SK-N-SH treated with all-trans-retinoic acid at 6 μM for 48 hours (cell line): Measurements from ENCODE around the gene GRIK3.

Experiments used
- ATAC-seq: fragments of 200-7000 bp; cut with Tn5 transposase; 3 replicates; pipeline ENCODE4 v1.9.1; 2020; ENCODE audit warnings: mild to moderate bottlenecking, moderate library complexity
- ARNTL ChIP-seq: fragments of 450-650 bp; formaldehyde crosslinking; IDR thresholded peaks from 2 replicates; pipeline ENCODE4 v1.5.0; 2020; ENCODE audit warnings: low read depth, mild to moderate bottlenecking, moderate library complexity, borderline replicate concordance
- BACH2 ChIP-seq: fragments of 250-450 bp; sonication (Bioruptor Pico); IDR thresholded peaks from 2 replicates; pipeline ENCODE4 v1.9.0; 2021; ENCODE audit warnings: mild to moderate bottlenecking, borderline replicate concordance
- CSDC2 ChIP-seq: fragments of 250-450 bp; sonication (Bioruptor Pico); IDR thresholded peaks from 2 replicates; pipeline ENCODE4 v1.5.0; 2020; ENCODE audit warnings: mild to moderate bottlenecking, moderate library complexity
- CSRNP3 ChIP-seq: fragments of 250-450 bp; sonication (Bioruptor Pico); IDR thresholded peaks from 2 replicates; pipeline ENCODE4 v1.5.1; 2021; ENCODE audit warnings: mild to moderate bottlenecking, moderate library complexity
- ESRRG ChIP-seq: fragments of 250-450 bp; sonication (Bioruptor Pico); IDR thresholded peaks from 2 replicates; pipeline ENCODE4 v1.6.1; 2021; ENCODE audit warnings: mild to moderate bottlenecking
- GLIS3 ChIP-seq: fragments of 250-450 bp; sonication (Bioruptor Pico); IDR thresholded peaks from 2 replicates; pipeline ENCODE4 v1.5.0; 2020; ENCODE audit warnings: mild to moderate bottlenecking, moderate library complexity
- ISL1 ChIP-seq: fragments of 250-450 bp; sonication (Bioruptor Pico); IDR thresholded peaks from 2 replicates; pipeline ENCODE4 v2.1.2; 2022; ENCODE audit warnings: mild to moderate bottlenecking, moderate library complexity
- OSR1 ChIP-seq: fragments of 250-450 bp; sonication (Bioruptor Pico); IDR thresholded peaks from 2 replicates; pipeline ENCODE4 v1.8.0; 2022; ENCODE audit warnings: moderate library complexity, mild to moderate bottlenecking, inconsistent platforms
- PATZ1 ChIP-seq: fragments of 250-450 bp; sonication (Bioruptor Pico); IDR thresholded peaks from 2 replicates; pipeline ENCODE4 v1.8.0; 2020; ENCODE audit warnings: mild to moderate bottlenecking, moderate library complexity, borderline replicate concordance
- POU6F1 ChIP-seq: fragments of 250-450 bp; sonication (Bioruptor Pico); IDR thresholded peaks from 2 replicates; pipeline ENCODE4 v1.8.0; 2021; ENCODE audit warnings: low read depth, mild to moderate bottlenecking, moderate library complexity, borderline replicate concordance
- PPARA ChIP-seq: fragments of 250-450 bp; sonication (Bioruptor Pico); IDR thresholded peaks from 2 replicates; pipeline ENCODE4 v1.5.0; 2020; ENCODE audit warnings: mild to moderate bottlenecking, borderline replicate concordance
- SNAI2 ChIP-seq: fragments of 250-450 bp; sonication (Bioruptor Pico); IDR thresholded peaks from 2 replicates; pipeline ENCODE4 v1.5.0; 2020; ENCODE audit warnings: mild to moderate bottlenecking, moderate library complexity
- TCF4 ChIP-seq: fragments of 250-450 bp; sonication (Bioruptor Pico); IDR thresholded peaks from 2 replicates; pipeline ENCODE4 v1.8.0; 2021; ENCODE audit warnings: mild to moderate bottlenecking, moderate library complexity, borderline replicate concordance
- TOX ChIP-seq: fragments of 250-450 bp; sonication (Bioruptor Pico); IDR thresholded peaks from 2 replicates; pipeline ENCODE4 v1.8.0; 2021; ENCODE audit warnings: mild to moderate bottlenecking, moderate library complexity, borderline replicate concordance
- TSHZ2 ChIP-seq: fragments of 250-450 bp; sonication (Bioruptor Pico); IDR thresholded peaks from 2 replicates; pipeline ENCODE4 v1.5.0; 2020; ENCODE audit warnings: mild to moderate bottlenecking, moderate library complexity
- ZC3H10 ChIP-seq: fragments of 250-450 bp; sonication (Bioruptor Pico); IDR thresholded peaks from 2 replicates; pipeline ENCODE4 v1.5.1; 2021; ENCODE audit warnings: mild to moderate bottlenecking, moderate library complexity
- ZFP3 ChIP-seq: fragments of 250-450 bp; sonication (Bioruptor Pico); IDR thresholded peaks from 2 replicates; pipeline ENCODE4 v1.5.0; 2020; ENCODE audit warnings: mild to moderate bottlenecking, moderate library complexity
- ZFP30 ChIP-seq: fragments of 450-650 bp; formaldehyde crosslinking; IDR thresholded peaks from 2 replicates; pipeline ENCODE4 v1.5.0; 2022; ENCODE audit warnings: mild to moderate bottlenecking, moderate library complexity
- ZNF565 ChIP-seq: fragments of 450-650 bp; formaldehyde crosslinking; conservative IDR thresholded peaks from 2 replicates; pipeline ENCODE4 v1.5.0; 2020; ENCODE audit warnings: low read depth, mild to moderate bottlenecking, moderate library complexity
- ZNF70 ChIP-seq: fragments of 450-650 bp; formaldehyde crosslinking; IDR thresholded peaks from 2 replicates; pipeline ENCODE4 v1.5.0; 2020; ENCODE audit warnings: mild to moderate bottlenecking, moderate library complexity
- ZNF8 ChIP-seq: fragments of 450-650 bp; formaldehyde crosslinking; IDR thresholded peaks from 2 replicates; pipeline ENCODE4 v1.5.0; 2020; ENCODE audit warnings: mild to moderate bottlenecking, moderate library complexity
- TF ChIP-seq, protein P1 (sequence below): fragments of 250-450 bp; sonication (Bioruptor Pico); IDR thresholded peaks from 2 replicates; pipeline ENCODE4 v1.5.1; 2020; ENCODE audit warnings: low read depth, mild to moderate bottlenecking, moderate library complexity

The GRIK3 gene

GRCh38 chr1:36784147-36784859 is 250.0 kb downstream of the GRIK3 start:
- TF ChIP-seq ISL1, result no peak
- TF ChIP-seq PPARA, result no peak
- no peak for TF ChIP-seq TSHZ2
- no peak for TF ChIP-seq ZNF70
- TF ChIP-seq ZNF565 (CRISPR knock-in tag), result no peak
- TF ChIP-seq CSDC2, result no peak
- TF ChIP-seq GLIS3, result no peak
- TF ChIP-seq TCF4 (CRISPR knock-in tag), result no peak
- no peak for TF ChIP-seq ZNF8 (CRISPR knock-in tag)
- TF ChIP-seq, protein P1, sequence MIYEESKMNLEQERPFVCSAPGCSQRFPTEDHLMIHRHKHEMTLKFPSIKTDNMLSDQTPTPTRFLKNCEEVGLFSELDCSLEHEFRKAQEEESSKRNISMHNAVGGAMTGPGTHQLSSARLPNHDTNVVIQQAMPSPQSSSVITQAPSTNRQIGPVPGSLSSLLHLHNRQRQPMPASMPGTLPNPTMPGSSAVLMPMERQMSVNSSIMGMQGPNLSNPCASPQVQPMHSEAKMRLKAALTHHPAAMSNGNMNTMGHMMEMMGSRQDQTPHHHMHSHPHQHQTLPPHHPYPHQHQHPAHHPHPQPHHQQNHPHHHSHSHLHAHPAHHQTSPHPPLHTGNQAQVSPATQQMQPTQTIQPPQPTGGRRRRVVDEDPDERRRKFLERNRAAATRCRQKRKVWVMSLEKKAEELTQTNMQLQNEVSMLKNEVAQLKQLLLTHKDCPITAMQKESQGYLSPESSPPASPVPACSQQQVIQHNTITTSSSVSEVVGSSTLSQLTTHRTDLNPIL, result no peak
- no peak for TF ChIP-seq ZFP3
- no peak for TF ChIP-seq CSRNP3 (CRISPR knock-in tag)
- no peak for TF ChIP-seq ZC3H10 (CRISPR knock-in tag)
- no peak for TF ChIP-seq POU6F1 (CRISPR knock-in tag)
- no peak for TF ChIP-seq ZFP30
- no peak for TF ChIP-seq SNAI2
- no peak for TF ChIP-seq BACH2 (CRISPR knock-in tag)
- TF ChIP-seq OSR1, result no peak
- no peak for TF ChIP-seq TOX
- TF ChIP-seq, all 23 proteins: peak for 0
- no peak for ATAC-seq

DNA sequence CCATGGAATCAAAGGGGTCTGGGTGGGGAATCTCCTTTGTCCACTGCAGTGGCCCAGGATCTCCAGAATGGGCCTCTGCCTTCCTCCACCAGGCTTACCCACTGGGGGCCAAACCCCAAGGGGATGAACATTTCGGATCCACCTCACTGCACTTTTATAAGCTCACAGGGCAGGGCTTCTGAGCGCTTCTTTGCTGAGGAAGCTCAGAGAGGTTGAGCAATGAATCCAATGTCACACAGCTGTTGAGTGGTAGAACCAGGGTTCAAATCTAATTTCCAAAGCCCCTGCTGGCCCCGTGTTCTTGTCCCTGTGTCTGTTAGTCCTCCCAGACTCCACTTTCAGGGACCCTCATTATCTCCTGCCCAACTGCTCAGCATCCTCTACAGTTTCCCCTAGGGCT is 250.8 kb downstream of the GRIK3 start:
- no peak for ATAC-seq
- no peak for TF ChIP-seq SNAI2
- no peak for TF ChIP-seq ESRRG
- TF ChIP-seq GLIS3, result no peak
- TF ChIP-seq BACH2 (CRISPR knock-in tag), result no peak
- TF ChIP-seq TOX, result no peak
- no peak for TF ChIP-seq ZFP3
- TF ChIP-seq PPARA, result no peak
- no peak for TF ChIP-seq OSR1
- TF ChIP-seq TCF4 (CRISPR knock-in tag), result no peak
- TF ChIP-seq, protein P1, result no peak
- no peak for TF ChIP-seq PATZ1 (CRISPR knock-in tag)
- TF ChIP-seq ZFP30, result no peak
- no peak for TF ChIP-seq ZNF8 (CRISPR knock-in tag)
- no peak for TF ChIP-seq ISL1
- TF ChIP-seq ARNTL (CRISPR knock-in tag), result no peak
